Suprapubic skin (tissue), 4 donors: ENCODE measurements around the gene SIL1.

Source experiments
- CTCF ChIP-seq, 2 donors: fragments of 200-600 bp in 1 of 2; fragments of 450-650 bp in 1 of 2; sonication (generic) in 1 of 2; IDR thresholded peaks; one replicate each; pipeline ENCODE4 v1.5.1; 2016 to 2019; ENCODE audit warnings: antibody characterized with exemption in 2 of 2, mild to moderate bottlenecking in 1 of 2, moderate library complexity in 1 of 2
- POLR2A ChIP-seq, 2 donors: fragments of 450-650 bp; IDR thresholded peaks; one replicate each; pipeline ENCODE4 v1.6.1; 2017; ENCODE audit warnings: antibody characterized with exemption in 2 of 2, mild to moderate bottlenecking in 2 of 2, moderate library complexity in 2 of 2
- POLR2AphosphoS5 ChIP-seq, 3 donors: sonication (generic); formaldehyde crosslinking; IDR thresholded peaks; one replicate each; pipeline ENCODE4 v1.6.1; 2017; ENCODE audit warnings: antibody characterized with exemption in 3 of 3

GRCh38 chr5:138936968-138937345 is 261.2 kb downstream of the SIL1 start:
- TF ChIP-seq CTCF (IDR thresholded peaks at IDR 0.05), result no peak
- no peak for TF ChIP-seq POLR2AphosphoS5 (IDR thresholded peaks at IDR 0.05)
- TF ChIP-seq POLR2A (IDR thresholded peaks at IDR 0.05), result no peak
